Gastroesophageal sphincter (tissue), 4 donors: ENCODE data around the gene AKAP8L. TPM values are rescaled to one million over a fixed set of nuclear protein-coding genes. Genes with fewer than 3 reads are reported as not detected.

Experiments
- ATAC-seq: fragments of 150-250 bp; one replicate; pipeline ENCODE4 v1.9.1; 2016; ENCODE audit warnings: mild to moderate bottlenecking, moderate library complexity
- H3K27ac ChIP-seq, 4 donors: fragments of 200-600 bp; sonication (generic) in 3 of 4; 1 replicate in 3 of 4; 2 replicates in 1 of 4; pipeline ENCODE4 v1.5.1; 2016 to 2019
- H3K27me3 ChIP-seq: fragments of 200-600 bp; sonication (generic); one replicate; pipeline ENCODE4 v1.5.1; 2019
- H3K36me3 ChIP-seq, 2 donors: fragments of 200-600 bp; sonication (generic); one replicate each; pipeline ENCODE4 v1.5.1; 2019; ENCODE audit warnings: control low read depth in 1 of 2
- H3K4me1 ChIP-seq, 3 donors: fragments of 200-600 bp; sonication (generic); 1 replicate in 2 of 3; 2 replicates in 1 of 3; pipeline ENCODE4 v1.5.1; 2016 to 2019; ENCODE audit warnings: control low read depth in 2 of 3
- H3K4me3 ChIP-seq, 2 donors: fragments of 200-600 bp; sonication (generic); one replicate each; pipeline ENCODE4 v1.5.1; 2019; ENCODE audit warnings: mild to moderate bottlenecking in 1 of 2, moderate library complexity in 1 of 2
- H3K9me3 ChIP-seq, 3 donors: fragments of 200-600 bp; sonication (generic); one replicate each; pipeline ENCODE4 v1.5.1; 2017 to 2019; ENCODE audit warnings: control low read depth in 2 of 3
- EP300 ChIP-seq: sonication (generic); formaldehyde crosslinking; IDR thresholded peaks from one replicate; pipeline ENCODE4 v1.6.1; 2017; ENCODE audit warnings: antibody characterized with exemption, mild to moderate bottlenecking
- POLR2A ChIP-seq, 2 donors: fragments of 450-650 bp; IDR thresholded peaks; one replicate each; pipeline ENCODE4 v1.6.1; 2017; ENCODE audit warnings: antibody characterized with exemption in 2 of 2, mild to moderate bottlenecking in 2 of 2, moderate library complexity in 1 of 2
- POLR2AphosphoS5 ChIP-seq: sonication (generic); formaldehyde crosslinking; IDR thresholded peaks from one replicate; pipeline ENCODE4 v1.6.1; 2017; ENCODE audit warnings: antibody characterized with exemption
- WGBS, 2 donors: methylation state at CpG; one replicate each; pipeline ENCODE4 v1.1.5; 2018; ENCODE audit warnings: low coverage in 1 of 2; 5-methylcytosine and 5-hydroxymethylcytosine counted together
- total RNA-seq, 4 donors: library from RNA; depleted of rRNA; stranded (reverse); fragments of >200 nt; gene quantifications; one replicate each; pipeline ENCODE4 v1.1.0, GENCODE V29; 2016
- TF ChIP-seq, protein P1 (sequence below), 4 experiments: fragments of 200-600 bp in 2 of 4; fragments of 450-650 bp in 2 of 4; sonication (generic) in 1 of 4; IDR thresholded peaks; one replicate each; pipeline ENCODE4 v1.5.1; 2017 to 2019; ENCODE audit warnings: antibody characterized with exemption in 4 of 4, mild to moderate bottlenecking in 2 of 4, moderate library complexity in 2 of 4

Gene AKAP8L
- total RNA-seq, 4 donors from 2014 or later: 61.3 to 102 (median 70.1) TPM

DNA sequence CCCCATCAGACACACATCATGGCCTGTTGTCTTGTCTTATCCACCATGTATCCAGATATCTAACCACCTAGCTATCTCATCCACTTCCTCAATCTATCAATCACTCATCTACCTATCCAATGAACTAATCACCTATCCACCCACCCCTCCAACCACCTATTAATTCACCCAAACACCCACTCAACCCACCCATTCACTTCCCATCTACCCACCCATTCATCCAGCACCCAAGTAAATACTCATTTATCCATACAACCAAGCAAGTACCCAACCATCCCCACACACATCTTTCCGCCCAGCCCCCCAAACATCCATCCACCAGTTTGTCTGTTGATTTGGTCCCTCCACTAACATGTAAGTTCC is 31.7 kb upstream of the AKAP8L start:
- Histone ChIP-seq H3K9me3 (no peaks in the 10 kb centered on the region), H3K4me1 (peaks cover 0 to 51% (median 7%) of the 10 kb centered on the region in 3 donors), H3K27ac (peak overlapping the region; percentile 25 to 93 (median 90)), H3K36me3 (peaks cover 0 to 23% of the 10 kb centered on the region in 2 donors), H3K4me3 (no peak overlapping the region), H3K27me3 (peaks cover 16% of the 10 kb centered on the region)
- 75 to 90% methylated on average over 1 of the region's 1 CpG for WGBS, 2 donors
- no peak for ATAC-seq
- TF ChIP-seq POLR2A (IDR thresholded peaks at IDR 0.05) (no peak), POLR2AphosphoS5 (no peak), EP300 (no peak)
- TF ChIP-seq, protein P1, sequence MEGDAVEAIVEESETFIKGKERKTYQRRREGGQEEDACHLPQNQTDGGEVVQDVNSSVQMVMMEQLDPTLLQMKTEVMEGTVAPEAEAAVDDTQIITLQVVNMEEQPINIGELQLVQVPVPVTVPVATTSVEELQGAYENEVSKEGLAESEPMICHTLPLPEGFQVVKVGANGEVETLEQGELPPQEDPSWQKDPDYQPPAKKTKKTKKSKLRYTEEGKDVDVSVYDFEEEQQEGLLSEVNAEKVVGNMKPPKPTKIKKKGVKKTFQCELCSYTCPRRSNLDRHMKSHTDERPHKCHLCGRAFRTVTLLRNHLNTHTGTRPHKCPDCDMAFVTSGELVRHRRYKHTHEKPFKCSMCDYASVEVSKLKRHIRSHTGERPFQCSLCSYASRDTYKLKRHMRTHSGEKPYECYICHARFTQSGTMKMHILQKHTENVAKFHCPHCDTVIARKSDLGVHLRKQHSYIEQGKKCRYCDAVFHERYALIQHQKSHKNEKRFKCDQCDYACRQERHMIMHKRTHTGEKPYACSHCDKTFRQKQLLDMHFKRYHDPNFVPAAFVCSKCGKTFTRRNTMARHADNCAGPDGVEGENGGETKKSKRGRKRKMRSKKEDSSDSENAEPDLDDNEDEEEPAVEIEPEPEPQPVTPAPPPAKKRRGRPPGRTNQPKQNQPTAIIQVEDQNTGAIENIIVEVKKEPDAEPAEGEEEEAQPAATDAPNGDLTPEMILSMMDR (IDR thresholded peaks at IDR 0.05): no peak

DNA sequence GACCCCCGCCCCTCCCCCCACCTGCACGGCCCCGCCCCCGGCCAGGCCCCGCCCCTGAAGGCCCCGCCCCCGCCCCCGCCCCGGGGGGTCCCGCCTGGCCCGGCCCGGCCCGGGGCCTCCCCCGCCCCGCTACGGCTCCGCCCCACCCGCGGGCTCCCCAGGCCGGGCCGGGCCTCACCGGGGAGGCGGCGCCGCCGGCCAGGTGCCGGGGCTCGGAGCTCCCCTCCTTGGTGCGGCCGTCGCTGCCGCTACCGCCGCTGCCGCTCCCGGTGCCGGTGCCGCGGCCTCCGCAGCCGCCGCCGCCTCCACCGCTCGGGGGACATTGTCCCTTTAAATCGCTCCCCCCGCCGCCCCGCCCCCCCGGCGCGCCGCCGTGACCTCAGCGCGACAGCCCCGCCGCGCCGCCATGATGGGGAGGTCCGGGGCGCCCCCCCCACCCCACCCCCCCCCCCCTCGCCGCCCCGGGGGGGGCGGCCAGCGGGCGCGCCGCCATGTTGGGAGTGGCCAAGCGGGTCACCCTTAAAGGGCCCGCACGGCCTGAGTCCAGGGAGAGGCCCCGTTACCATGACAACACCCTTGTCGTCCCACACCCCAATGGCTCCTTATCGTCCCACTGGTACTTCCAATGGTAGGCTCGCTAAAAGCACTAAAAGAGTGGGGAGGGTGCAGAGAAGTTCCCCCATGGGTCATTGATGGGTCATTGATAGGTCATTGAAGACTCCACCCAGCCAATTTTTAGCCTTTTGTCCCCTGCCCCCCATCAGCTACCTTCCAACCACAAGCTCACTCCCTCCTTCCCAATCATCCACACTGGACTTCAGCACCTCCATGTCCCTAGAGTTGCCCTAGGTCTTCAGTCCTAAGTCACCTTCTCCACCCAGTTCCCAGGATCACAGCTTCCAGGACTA is 31.1 kb upstream of the AKAP8L start, which contains the start of gene WIZ:
Gene WIZ (minus strand): TSS at position 337 of the 908 bp plus-strand sequence. CDS start 1,649 bp downstream, outside the sequence.
- peaks cover 10% of the 10 kb centered on the region for H3K27me3 ChIP-seq
- TF ChIP-seq POLR2AphosphoS5 (no peak), EP300 (no peak), POLR2A (IDR thresholded peaks at IDR 0.05) (no peak)
- TF ChIP-seq, protein P1 (IDR thresholded peaks at IDR 0.05): no peak
- H3K27ac ChIP-seq: peak within 1 kb of the TSS; percentile 25 to 93 (median 90)
- H3K4me1 ChIP-seq: peaks cover 0 to 57% (median 7%) of the 10 kb centered on the region in 3 donors
- H3K36me3 ChIP-seq: peaks cover 0 to 29% of the 10 kb centered on the region in 2 donors
- peak within 1 kb of the TSS; percentile 45 to 82 for H3K4me3 ChIP-seq
- no peaks in the 10 kb centered on the region for H3K9me3 ChIP-seq
- ATAC-seq: peak; percentile 72
- WGBS, 2 donors: 0% methylated on average over 2 of the region's 77 CpGs; no CpG with 5 or more reads in 1 of the 2 donors

DNA sequence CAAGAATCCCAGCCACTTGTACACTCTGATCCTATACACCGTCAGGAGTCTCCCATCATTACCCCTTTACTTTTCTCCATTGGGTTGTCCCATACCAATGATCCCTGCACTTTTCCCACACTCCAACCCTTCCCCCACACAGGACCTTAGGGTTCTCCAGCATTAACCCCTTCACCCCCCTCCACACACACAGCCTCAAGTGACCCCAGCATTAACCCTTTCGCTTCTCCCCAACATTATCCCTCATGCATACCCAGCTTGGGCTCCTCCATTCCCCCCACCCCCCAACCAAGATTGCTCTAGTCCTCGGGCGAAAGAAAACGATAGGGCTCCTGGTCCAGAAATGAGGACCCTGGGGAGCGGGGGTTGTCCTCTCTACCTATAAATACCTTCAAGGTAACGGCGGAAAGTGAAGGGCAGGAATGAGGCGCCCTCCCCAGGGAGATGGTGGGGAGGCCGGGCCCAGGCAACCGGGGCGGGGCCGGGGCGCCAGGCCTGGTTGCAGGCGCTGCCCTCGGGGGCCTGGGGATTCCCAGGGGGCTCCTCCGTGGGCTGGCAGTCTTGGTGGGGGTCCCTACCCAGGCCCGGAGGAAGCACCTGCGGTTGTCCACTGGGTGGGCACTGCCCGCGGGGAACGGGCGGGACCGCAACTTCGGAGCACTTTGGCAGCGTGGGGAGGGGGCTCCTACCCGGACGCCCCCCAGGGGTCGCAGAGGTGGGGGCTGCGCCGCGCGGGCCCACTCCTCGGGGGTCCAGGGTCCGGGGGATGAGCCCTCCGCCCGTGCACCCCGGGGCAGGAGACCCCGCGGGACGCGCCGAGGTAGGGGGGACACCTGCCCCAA is 30.2 kb upstream of the AKAP8L start:
- TF ChIP-seq, protein P1 (IDR thresholded peaks at IDR 0.05): no peak
- TF ChIP-seq EP300 (no peak), POLR2A (IDR thresholded peaks at IDR 0.05) (no peak), POLR2AphosphoS5 (no peak)
- 6 to 7% methylated on average over 2 to 3 of the region's 43 CpGs for WGBS, 2 donors
- Histone ChIP-seq H3K4me3 (peak overlapping the region; percentile 45 to 82), H3K9me3 (no peaks in the 10 kb centered on the region), H3K27ac (peak overlapping the region; percentile 6 to 93 (median 90)), H3K27me3 (peaks cover 1% of the 10 kb centered on the region), H3K36me3 (peaks cover 0 to 35% of the 10 kb centered on the region in 2 donors), H3K4me1 (peaks cover 0 to 59% (median 7%) of the 10 kb centered on the region in 3 donors)
- ATAC-seq: no peak

DNA sequence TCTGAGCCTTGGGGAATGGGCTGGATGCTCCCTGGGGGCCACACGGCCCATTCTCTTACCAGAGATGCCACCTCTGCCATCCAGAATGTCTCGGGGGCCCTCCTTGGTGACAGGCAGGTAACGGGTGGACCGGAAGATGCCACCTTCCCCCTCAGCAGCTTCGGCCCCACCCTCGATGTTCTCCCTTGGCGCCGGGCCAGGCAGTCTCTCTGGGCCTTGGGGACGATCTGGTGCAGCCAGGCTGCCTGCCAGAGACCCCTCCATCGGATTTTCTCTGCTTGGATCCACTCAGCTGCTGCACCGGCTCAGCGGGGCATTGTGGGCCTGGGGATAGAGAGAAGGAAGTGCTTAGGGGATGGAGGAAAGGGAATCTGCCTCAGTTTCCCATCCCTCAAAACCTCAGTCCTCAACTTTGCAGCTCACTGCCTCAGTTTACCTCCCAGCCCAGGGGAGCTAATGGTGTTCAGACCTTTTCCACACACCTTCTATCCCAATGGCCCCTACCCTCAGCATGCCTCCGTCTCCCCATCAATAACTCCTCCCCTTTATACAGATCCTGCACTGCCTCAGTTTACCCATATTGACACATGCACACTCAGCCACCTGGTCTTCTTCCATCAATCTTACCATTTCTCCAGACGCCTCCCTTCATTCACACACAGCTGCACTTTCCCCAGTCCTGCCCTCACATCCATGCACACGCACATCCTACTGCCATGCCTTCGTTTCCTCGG is 29.4 kb upstream of the AKAP8L start:
- Histone ChIP-seq H3K4me1 (peaks cover 0 to 53% (median 7%) of the 10 kb centered on the region in 3 donors), H3K4me3 (peak overlapping the region in 1 of 2 donors; percentile 82), H3K27ac (peak overlapping the region in 3 of 4 donors; percentile 89 to 93 (median 91)), H3K9me3 (no peaks in the 10 kb centered on the region), H3K27me3 (no peaks in the 10 kb centered on the region), H3K36me3 (peaks cover 0 to 35% of the 10 kb centered on the region in 2 donors)
- 31 to 41% methylated on average over 6 to 7 of the region's 17 CpGs for WGBS, 2 donors
- no peak for ATAC-seq
- TF ChIP-seq POLR2AphosphoS5 (no peak), POLR2A (IDR thresholded peaks at IDR 0.05) (no peak), EP300 (no peak)
- TF ChIP-seq, protein P1 (IDR thresholded peaks at IDR 0.05): no peak
